Measurements from ENCODE around the gene SFXN2.

Gene SFXN2

DNA sequence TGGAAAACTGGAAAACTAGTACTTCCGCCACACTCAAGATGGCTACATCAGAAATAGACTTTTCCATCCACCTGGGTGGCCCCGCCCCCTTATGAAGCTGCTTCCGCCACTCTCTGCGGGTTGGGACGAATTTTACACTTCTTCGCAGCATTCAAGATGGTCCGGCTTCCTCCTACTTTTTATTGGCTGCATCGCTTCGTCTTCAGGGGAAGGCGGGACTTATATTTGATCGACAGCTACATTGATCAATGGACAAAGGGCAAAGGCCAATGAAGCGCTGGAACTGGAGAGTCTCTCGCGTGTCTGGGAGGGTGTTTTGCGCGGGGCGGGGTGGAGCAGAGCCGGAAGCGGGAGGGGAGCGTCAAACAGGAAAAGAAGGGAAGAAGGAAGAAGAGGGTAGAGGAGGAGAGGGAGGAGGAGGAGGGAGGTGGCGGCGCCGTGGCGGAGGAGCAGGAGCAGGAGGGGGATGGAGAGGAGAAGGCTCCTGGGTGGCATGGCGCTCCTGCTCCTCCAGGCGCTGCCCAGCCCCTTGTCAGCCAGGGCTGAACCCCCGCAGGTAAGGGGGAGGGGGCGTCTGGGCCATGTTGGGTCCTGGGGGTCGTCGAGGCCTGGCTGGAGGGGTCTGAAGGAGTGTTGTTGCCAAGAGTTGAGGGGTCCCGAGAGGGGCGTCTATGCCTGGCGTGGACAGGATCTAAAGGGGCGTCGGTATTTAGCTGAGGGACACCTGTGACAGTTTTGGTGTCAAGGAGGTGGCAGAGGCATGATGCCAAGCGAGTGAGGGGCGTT lies 29.3 kb downstream of the SFXN2 start, which contains the start of gene WBP1L:
WBP1L (plus strand) TSS at position 361 of the 786 bp plus-strand sequence; CDS start at position 467, 106 bp downstream.
- peak within 1 kb of the TSS; percentile 98 for H3K4me3 ChIP-seq (ENCODE audit: low read length)
- peak; percentile 97 for DNase-seq (ENCODE audit: low read depth)
- TF ChIP-seq, protein P1, sequence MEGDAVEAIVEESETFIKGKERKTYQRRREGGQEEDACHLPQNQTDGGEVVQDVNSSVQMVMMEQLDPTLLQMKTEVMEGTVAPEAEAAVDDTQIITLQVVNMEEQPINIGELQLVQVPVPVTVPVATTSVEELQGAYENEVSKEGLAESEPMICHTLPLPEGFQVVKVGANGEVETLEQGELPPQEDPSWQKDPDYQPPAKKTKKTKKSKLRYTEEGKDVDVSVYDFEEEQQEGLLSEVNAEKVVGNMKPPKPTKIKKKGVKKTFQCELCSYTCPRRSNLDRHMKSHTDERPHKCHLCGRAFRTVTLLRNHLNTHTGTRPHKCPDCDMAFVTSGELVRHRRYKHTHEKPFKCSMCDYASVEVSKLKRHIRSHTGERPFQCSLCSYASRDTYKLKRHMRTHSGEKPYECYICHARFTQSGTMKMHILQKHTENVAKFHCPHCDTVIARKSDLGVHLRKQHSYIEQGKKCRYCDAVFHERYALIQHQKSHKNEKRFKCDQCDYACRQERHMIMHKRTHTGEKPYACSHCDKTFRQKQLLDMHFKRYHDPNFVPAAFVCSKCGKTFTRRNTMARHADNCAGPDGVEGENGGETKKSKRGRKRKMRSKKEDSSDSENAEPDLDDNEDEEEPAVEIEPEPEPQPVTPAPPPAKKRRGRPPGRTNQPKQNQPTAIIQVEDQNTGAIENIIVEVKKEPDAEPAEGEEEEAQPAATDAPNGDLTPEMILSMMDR (conservative IDR thresholded peaks at IDR 0.05; ENCODE audit: low read depth, low read length), result no peak

DNA sequence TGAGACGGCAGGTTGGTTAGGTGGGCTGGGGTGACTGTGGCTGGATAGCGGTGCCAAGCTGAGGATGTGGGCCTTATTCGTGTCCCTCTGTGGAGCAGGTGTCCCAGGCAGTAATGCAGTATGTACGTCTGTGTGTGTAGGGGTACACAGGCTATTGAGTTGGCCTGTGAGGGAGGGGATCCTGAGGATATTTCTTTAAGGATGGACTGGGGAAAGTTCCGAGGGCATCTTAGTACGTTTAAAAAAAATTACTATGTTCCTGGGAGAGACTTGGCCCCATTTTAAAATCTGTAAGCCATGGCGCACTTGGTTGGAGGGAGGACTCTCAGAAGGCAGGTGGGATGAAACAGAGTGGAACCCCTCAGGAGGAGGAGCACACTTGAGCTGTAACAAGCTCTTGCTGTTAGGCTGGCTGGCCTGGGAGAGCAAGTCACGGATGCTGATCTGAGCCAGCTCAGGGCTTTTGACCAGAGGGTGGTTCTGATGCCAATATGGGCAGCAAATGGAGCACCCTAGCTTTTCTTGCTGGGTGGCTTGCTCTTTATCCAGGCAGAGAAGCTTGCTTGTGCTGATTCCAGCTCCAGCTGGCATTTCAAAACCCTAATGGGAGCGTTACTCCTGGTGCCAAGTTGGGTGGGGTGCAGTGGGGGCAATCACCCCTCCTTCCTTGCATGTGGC lies 30.1 kb downstream of the SFXN2 start:
- DNase-seq (ENCODE audit: low read depth), result no peak
- H3K4me3 ChIP-seq (ENCODE audit: low read length), result peak overlapping the region; percentile 98
- TF ChIP-seq, protein P1 (conservative IDR thresholded peaks at IDR 0.05; ENCODE audit: low read depth, low read length), result no peak

DNA sequence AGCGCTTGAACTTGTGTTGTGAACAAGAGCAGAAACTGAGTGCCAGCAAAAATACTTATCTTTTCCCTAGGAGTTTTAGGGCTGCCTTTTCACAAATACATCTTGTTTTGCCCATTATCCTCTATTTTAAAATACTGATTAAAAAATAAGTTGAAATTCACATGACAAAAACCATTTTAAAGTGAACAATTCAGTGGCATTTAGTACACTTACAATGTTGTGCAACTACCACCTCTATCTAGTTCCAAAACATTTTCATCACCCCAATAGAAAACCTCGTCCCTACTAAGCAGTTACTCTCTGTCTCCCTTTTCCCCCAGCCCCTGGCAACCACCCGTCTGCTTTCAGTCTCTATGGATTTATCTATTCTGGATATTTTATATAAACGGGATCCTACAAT lies 30.7 kb downstream of the SFXN2 start:
- H3K4me3 ChIP-seq (ENCODE audit: low read length), result peak overlapping the region; percentile 98
- no peak for DNase-seq (ENCODE audit: low read depth)

DNA sequence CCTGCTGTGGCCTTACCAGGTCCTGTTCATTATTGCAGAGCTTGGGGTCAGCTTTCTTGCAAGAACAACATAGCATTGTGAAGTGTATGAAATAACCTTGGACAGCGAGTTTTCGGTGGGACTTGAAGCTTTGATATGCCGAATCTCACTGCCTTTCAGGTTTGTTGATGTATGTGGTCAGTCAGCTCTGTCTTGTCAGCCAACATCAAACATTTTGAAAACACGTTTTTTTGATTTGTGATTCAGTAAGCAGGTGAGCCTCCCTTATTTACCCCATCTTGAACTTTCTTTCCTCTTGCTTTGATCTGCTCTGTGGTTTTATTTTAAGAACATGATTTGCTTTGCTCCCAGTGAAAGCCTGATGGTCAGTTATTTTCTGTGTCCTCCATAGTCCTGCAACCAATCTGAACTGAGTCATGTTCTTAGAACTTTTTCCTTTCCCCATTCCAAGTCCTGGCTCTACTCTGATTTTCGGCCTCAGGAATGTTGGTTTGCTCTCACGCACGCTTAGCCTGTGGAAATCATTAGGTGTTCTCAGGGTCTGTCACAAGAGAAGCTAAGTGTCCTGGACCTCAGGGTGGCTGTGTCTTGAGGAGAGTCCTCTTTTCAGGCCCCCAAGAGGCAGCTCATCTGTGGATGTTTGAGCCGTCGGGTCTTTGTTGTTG lies 38.0 kb downstream of the SFXN2 start:
- DNase-seq (ENCODE audit: low read depth), result no peak
- no peak overlapping the region for H3K4me3 ChIP-seq (ENCODE audit: low read length)
- TF ChIP-seq, protein P1 (conservative IDR thresholded peaks at IDR 0.05; ENCODE audit: low read depth, low read length), result no peak

More for the DNA sequence above, 30.7 kb downstream of the SFXN2 start:
- TF ChIP-seq, protein P1 (conservative IDR thresholded peaks at IDR 0.05; ENCODE audit: low read depth, low read length), result no peak

DNA sequence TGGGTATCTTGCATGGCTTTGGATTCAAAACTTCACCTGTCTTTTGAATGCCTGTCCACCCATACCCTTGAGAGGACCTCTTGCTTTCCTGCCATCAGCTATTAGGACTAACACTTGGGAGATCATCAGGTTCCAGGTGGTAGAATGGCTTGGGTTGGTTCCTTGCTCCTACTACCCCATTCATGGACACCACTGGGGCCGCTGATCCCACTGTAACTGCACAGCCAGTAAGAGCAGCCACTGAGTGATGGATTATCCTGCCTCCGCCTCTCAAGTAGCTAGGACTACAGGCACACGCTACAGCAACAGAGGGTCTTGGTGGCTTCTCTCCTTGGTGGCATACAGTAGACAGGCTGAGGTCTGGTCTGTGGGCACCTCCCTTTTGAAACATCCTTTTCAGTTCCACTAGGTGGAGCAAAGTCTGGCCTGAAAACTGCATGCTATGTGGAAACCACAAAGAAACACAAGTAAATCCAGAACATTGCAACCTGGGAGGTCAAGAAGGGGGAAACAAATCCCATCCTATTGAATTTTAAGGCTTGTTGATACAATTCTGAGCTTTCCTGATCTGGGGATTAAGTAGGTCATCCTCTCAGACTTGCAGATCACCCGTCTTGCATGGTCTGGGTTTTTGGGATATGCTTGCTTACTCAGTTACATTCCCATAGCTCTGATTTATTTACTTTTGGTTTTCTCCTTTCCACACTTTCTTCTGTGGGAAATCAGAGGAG lies 38.7 kb downstream of the SFXN2 start:
- TF ChIP-seq, protein P1 (conservative IDR thresholded peaks at IDR 0.05; ENCODE audit: low read depth, low read length), result peak; percentile 76
- no peak for DNase-seq (ENCODE audit: low read depth)
- no peak overlapping the region for H3K4me3 ChIP-seq (ENCODE audit: low read length)

DNA sequence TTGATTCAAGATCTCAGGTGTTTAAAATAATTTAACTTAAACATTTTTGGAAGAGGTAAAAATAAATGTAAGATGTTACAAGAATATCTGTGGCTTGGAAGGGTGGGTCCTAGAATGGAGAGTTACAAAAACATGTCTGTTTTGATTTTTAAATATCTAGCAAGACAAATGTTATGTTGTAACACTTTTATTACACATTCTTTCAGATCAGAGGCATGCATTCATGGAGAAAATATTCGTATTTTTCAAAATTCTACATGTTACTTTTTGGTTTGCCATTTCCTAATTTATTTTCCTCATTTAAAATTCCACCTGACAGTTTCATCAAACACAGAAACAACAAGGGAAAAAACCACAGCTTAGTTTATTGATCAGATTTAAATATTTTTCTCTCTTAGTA lies 39.3 kb downstream of the SFXN2 start:
- no peak for DNase-seq (ENCODE audit: low read depth)
- TF ChIP-seq, protein P1 (conservative IDR thresholded peaks at IDR 0.05; ENCODE audit: low read depth, low read length), result no peak

More for the DNA sequence above, 39.3 kb downstream of the SFXN2 start:
- no peak overlapping the region for H3K4me3 ChIP-seq (ENCODE audit: low read length)

Data from retinal pigment epithelial cell (primary cell).